HTERT RPE-1 (cell line): ENCODE results near the gene TMEM115.

Source experiments
- in situ Hi-C: fragments of 300-500 bp; cut with MboI; formaldehyde crosslinking; loops from 4 replicates; pipeline ENCODE4 v1.14.3; 2020; ENCODE audit warnings: low sequenced_read_pairs

TMEM115 gene

DNA sequence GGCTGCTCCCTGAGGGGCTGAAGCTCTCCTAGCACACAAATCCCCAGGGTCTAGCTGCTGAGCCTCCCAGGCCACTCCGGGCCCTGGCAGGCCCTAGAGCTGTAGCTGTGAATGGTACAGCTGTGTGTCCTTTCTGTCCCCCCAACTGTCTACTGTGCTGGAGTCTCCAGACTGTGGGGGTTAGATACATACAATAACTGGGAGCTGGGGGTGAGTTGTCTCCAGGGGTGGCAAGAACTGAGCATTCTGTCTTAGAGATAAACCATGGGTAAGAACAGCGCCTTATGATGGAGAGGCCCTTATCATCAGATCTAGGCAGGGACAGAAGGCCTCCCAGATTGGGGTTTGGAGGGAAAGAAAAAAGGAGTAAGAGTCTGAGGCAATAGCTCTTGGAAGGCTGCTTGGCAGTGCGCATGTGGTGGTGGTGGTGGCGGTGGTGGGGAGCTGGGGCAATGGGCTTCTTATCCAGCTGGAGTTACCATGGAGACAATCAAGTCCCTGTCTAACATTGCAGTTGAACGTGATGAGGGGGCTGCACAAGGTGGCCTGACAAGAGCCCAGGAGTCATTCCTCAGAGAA is 5.0 kb downstream of the TMEM115 start:
- in situ Hi-C loops: no loop called here

DNA sequence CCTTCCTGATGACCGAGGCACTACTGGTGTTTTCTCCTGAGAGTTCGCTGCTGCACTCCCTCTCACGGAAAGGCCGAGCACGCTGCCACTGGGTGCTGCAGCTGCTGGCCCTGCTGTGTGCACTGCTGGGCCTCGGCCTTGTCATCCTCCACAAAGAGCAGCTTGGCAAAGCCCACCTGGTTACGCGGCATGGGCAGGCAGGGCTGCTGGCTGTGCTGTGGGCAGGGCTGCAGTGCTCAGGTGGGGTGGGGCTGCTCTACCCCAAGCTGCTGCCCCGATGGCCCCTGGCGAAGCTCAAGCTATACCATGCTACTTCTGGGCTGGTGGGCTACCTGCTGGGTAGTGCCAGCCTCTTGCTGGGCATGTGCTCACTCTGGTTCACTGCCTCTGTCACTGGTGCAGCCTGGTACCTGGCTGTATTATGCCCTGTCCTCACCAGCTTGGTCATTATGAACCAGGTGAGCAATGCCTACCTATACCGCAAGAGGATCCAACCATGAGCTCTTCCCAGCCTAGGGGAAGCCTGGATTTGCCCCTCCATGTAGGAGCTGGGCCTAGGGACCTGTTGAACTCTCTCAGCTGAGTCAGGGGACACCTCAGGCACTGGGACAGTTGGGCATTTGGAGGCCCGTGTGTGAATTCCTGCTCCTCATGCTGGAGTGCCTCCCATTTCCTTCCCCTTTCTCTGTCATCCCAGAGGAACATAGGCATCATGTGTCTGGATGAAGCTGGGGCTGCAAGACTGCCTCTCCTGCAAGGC is 5.9 kb downstream of the TMEM115 start:
- in situ Hi-C loops: no loop called here

DNA sequence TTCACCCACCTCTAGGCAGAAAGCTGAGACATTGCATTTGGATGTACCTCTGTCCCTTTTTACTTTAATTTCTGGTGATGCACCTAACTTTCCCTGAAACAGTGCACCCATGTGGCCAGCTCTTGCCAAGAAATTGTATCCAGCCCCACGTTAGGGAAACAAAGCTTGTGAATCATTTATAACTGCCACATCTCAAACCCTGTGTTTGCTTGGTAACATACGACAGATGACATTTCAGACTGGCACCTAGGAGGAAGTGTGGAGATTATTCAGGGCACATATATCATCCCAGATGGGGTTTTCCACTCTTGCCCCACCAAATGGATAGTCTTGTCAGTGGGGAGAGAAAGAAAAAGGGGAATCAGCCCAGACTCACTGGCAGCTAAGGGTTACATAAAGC is 6.5 kb downstream of the TMEM115 start:
- in situ Hi-C loops: no loop called here

DNA sequence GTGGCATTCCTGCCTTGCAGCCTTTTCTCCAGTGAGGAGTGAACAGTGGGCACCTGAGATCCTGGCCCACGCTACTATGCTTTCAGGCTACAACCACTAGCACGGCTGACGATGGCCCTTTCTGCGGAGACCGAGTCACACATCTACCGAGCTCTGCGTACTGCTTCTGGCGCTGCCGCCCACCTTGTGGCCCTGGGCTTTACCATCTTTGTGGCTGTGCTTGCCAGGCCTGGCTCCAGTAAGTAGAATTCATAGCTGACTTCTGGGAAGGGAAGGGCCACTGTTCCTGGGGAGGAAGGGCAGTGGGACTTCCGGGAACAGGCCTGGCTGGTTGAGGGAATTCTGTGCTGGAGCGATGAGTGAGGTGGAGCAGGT is 8.0 kb downstream of the TMEM115 start:
- in situ Hi-C loops: no loop called here

DNA sequence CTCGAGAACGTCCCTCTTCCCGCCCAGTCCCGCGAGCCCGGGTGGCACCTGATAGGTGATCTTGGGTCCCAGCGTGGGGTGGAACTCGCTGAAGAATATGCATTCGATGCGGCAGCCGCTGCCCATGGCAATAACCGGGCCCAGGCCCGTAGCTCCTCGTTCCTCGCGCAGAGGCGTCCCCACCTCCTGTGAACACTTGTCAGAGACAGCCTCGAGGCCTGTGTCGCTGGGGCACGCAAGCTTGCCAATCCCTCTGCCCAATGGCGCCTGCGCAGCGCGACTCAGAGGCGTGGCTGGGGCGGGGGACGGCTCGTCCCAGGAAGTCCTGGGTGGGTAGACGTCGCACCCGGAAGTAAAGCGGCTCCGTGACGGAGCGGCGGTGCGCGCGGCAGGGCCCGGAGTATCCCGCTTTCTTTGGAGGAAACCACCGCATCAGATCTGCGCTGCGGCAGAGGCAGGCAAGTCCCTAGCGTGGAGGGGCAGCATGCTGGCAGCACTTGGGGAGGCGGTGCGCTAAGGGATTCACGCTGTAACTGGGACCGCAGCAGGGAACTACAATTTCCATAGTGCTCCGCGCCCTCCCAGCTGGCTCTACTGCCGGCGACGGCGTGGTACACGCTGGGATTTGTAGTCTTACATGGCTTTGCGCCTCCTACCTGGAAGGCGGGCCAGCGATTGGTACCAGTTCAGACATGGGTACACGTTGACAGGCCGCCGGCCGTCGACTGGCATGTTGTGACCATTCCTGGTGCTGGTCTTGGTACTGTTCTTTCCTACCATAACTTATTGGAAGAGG is 8.6 kb downstream of the TMEM115 start, which contains the start of the genes CYB561D2 and NPRL2:
CYB561D2 (plus strand) TSS at position 336 of the 796 bp plus-strand sequence. CDS start 572 bp downstream, outside the sequence.
NPRL2 (minus strand) TSS at position 249 of the 796 bp plus-strand sequence; CDS start at position 126, 123 bp downstream.
- in situ Hi-C loops: no loop called here

DNA sequence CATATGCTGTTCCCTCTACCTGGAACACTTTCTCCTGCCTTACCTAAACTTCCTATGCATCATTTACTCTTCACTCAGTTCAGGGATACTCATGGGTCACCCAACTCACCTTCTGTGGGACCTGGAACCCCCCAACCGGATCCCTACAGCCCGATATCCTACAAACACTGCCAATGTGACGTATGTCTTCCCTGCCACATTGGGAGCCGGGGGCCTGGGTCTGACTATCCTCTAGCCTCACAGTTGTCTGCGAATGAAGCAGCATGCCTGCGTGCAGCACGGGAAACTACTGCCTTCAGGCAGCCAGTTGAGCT is 9.2 kb downstream of the TMEM115 start:
- in situ Hi-C loops: no loop called here

DNA sequence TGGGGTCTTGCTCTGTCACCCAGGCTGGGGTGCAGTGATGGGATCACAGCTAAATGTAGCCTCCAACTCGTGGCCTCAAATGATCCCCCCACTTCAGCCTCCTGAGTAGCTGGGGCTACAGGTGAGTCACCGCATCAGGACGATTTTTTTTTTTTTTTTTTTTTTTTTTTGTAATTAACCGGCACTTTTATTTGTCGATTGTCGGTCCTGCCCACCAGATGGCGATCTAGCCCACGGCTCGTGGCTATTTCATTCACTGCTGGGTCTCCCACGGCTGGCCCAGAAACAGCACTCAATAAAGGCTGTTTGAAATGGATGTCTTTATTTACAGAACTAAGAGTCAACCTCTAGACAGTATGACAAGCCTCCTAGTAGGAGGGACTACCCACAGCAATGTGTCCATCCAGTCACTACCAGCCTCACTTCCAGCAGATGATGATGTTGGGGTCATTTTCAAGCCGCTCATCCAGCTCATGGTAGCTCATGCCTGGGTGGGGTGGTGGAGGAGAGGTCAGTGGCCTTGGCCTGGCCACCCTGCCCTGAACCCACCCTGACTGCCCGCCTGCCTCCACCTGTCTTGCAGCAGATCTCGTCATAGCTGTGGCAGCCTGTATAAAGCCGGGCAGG is 12.0 kb downstream of the TMEM115 start:
- in situ Hi-C loops: no loop called here

DNA sequence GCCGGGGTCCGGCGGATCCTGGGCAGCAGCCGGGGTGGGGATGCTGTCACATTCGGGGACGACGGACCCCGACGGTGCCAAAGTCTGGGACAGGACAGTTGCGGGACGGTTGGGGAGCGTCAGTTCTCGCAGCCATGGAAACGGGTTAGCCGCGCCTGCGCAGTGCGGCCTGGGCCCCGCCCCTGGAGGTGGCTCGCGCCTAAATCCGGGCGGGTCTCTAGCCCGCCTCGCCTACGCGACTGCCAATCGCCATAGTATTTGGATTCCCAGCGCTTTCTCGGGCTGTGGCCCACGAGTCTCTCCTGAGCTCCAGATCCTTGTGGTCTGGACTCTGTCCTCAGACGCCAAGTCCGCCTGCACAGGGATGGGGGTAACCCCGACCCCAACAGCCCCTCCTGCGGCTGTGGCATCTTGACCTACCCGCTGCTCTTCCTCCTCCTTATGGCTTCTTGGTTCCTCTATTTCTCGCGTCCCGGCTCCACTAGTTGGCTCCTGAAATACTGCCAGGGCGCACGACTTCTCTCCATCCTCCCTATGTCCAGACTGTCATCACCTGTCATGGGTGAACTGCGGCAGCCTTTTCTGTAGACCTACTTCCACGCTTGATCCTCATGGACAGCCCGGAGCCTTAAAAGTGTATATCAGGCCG is 13.6 kb downstream of the TMEM115 start, which contains the start of gene ZMYND10:
ZMYND10 (minus strand) TSS at position 147 of the 649 bp plus-strand sequence. CDS start 153 bp downstream, outside the sequence.
- in situ Hi-C loops: no loop called here

DNA sequence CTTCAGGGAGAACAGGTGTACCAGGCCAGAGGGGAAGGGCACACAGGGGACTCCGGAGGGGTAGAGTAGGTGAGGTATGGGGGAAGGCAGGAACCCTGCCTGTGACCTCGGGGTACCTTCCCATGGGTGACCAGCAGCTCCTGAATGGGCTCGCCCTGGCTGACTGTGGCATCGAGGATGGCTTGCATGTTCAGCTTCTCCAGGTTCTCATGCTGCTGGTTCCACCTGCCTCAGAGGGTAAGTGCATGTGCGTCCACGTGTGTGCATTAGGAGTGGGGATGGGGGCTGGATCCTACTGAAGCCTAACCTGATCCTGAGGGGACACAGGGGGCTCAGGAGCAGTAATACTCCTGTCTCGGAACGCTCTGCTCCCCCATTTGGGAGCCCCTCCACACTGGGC is 14.3 kb downstream of the TMEM115 start:
- in situ Hi-C loops: no loop called here

DNA sequence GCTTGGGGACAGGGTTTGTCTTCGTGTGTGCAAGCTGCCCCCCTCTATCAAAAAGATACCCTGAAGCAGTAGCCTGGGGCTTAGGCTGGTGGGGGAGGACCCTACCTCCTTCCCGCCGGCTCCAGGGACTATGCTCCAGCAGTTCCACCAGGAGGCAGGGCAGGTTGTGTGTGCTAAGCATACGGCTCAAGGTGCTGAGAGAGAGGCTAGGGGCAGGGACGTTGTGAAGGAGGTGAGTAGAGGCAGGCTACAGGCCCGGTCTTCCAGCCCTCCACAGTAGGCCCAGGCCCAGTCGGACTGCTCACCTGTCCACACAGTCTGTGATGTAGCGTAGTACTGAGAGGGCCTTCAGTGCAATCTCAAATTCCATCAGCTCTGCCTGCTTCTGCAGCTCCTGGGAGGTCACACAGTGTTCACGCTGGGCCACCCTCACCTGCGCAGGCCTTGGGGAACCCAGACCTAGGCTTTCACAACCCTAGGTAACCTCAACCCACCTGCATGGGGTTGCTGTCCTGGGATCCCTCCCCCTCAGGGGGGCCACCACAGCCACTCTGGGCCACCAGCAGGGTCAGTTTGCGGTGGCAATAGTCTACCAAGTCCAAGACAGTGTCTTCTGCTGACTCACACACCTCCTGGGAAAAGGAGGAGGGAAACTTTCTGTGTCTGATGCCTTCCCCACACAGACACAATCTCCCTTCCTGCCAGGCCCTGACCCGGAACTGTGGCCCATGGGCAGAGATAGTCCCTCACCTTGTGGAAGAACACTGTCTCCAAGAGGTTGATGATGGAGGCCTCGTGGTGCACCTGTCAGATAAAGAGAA is 16.3 kb downstream of the TMEM115 start:
- in situ Hi-C loops: no loop called here

DNA sequence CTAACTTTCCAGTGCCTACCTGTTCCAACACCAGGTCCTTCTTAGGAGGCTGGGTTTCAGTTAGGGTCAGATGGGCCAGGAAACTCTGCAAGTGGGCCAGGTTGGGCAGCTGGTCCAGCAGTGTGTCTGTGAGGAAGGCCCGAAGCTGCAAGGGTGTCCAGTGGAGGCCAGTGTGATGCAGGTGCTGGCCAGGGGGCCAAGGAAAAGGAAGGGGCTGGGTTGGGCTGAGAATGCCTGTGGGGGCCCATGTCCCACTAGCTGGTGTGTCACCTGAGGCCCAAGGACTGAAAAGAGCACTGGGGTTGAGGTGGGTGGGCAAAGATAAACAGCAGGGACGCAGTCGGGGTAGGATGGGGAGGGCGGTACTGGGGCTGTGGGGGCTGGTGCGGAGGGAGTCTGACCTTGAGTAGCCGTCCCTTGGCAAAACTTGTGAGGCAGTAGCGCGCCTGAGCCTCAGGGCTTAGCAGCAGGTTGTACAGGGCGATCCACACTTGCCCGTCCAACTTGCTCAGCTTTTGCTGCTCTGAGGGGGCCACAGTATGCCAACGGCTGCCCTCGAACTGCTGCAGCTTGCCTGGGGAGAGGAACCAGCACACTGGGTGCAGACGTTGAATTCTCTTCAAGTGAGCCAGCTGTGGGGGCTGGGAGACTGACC is 17.2 kb downstream of the TMEM115 start:
- in situ Hi-C loops: no loop called here

DNA sequence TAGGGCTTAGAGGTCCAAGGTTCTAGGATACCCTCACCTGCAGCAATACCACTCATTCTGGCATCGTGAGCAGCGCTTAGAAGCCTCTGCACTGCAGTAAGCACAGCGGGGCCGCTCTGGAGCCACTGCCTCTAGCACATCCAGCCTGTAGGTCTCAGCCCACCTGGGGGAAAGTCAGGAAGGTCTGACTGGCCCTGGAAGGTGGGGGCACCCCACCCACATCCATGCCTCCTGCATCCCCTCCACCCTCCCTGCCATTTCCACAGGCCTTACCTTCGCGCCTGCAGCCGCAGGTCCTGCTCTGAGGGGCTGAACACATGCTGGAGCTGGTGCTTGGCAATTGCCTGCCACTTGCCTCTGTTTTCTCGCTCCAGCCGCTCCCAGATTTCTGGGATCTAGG is 17.8 kb downstream of the TMEM115 start:
- in situ Hi-C loops: no loop called here

DNA sequence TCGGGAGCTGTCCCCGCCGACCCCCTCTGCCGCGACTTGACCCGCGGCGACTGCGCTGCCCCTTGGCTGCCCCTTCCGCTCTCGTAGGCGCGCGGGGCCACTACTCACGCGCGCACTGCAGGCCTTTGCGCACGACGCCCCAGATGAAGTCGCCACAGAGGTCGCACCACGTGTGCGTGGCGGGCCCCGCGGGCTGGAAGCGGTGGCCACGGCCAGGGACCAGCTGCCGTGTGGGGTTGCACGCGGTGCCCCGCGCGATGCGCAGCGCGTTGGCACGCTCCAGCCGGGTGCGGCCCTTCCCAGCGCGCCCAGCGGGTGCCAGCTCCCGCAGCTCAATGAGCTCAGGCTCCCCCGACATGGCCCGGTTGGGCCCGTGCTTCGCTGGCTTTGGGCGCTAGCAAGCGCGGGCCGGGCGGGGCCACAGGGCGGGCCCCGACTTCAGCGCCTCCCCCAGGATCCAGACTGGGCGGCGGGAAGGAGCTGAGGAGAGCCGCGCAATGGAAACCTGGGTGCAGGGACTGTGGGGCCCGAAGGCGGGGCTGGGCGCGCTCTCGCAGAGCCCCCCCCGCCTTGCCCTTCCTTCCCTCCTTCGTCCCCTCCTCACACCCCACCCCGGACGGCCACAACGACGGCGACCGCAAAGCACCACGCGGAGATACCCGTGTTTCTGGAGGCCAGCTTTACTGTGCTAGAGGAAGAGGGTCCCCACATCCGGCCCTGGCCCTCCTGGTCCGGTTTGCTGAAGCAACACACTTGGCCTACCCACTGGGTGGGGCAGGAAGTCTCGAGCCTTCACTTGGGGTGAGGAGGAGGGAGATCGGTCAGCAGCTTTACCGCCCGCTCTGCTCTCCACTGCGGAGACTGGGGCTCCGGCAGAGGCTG is 18.6 kb downstream of the TMEM115 start, which contains the start of gene RASSF1:
RASSF1 (minus strand) TSS at position 389 of the 882 bp plus-strand sequence; CDS start at position 358, 31 bp downstream.
- in situ Hi-C loops: no loop called here

DNA sequence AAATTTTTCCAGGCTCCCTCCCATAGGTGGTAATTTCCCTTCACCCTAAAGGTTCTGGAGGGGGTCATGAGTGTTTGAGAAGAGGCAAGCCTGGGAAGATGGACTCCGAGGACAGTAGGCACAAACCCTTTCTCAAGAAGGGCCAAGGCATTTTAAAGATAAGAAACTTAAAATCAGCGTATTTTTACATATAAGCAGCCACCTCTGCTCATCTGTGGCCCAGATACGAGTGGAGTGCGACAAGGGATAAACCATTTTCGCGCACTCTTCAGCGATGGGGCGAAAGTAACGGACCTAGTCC is 19.2 kb downstream of the TMEM115 start:
- in situ Hi-C loops: no loop called here

DNA sequence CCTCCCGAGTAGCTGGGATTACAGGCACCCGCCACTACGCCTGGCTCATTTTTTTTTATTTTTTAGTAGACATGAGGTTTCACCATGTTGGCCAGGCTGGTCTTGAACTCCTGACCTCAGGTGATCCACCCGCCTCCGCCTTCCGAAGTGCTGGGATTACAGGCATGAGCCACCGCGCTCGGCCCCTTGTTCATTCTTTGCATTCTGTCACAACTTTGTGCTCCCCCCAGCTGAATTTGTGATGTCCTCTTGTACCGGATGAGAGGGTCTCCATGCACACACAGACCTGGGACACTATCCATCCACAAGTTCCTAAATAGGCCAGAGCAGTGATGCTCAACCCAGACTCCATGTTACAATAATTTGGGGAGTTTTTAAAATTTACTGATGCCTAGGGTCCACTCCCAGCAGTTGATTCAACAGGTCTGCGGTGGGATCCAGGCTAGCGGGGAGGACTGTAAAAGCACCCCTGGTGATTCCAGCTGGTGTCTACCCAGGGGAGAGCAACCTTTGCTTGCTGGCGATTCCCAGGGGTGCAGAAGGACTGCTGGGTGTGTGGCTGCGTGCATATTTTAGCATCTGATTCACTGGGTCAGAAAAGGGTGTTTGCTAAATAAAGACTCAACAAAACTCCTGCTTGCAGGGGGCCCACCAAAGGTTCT is 19.7 kb downstream of the TMEM115 start:
- in situ Hi-C loops: no loop called here

DNA sequence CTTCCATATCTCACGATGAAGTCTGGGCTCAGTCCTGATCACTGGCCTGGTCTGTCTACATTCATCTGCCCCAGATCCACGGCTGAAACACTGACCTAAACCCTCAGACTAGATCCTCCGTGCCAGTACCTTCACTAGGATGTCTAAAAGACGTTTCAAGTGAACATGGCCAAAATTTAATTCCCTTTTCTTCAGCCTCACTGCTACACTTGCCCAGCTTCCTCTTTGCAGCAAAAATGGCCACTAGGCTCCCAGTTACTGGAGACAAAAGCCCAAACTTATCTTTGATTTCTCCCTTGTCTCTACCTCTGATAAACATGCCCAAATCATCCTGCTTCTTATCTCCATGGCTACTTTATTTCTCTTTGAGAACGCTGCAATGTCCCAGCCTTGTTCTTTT is 20.4 kb downstream of the TMEM115 start:
- in situ Hi-C loops: no loop called here

DNA sequence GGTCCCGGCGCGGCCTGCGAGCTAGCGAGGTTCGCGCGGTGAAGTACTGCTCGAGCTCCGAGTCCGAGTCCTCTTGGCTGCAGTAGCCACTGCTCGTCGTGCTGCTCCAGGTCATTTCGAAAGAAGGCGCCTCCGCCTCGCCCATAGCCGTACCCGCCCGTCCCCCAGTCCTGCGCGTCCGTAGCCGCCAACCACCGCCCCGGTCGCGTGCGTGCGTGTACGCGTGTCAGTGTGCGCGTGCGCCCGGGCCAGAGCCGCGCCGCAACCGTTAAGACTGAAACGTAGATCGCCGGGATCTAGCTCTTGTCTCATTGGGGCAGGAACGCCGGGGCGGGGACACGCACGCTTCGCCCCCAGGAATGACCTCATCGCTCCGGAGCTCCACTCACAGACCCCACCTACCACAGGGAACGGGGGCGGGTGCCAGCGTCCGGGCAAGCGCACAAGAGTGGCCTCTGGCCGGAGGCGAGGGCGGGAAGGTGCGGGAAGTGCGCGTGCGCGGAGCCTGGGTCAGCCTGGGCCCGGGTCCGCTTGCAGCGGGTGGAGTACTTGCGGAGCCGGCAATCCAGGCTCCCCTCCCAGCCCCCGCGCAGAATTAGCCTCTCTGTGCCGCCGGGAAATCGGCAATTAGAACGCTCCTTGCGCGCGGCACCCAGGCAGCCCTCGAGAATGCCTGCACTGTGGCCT is 22.0 kb downstream of the TMEM115 start:
- in situ Hi-C loops: no loop called here
